NCI-H82 treated with DMSO at 0.1 percent for 48 hours (cell line): Measurements from ENCODE around the gene PNLIPRP2.

Source experiments
- DNase-seq: peaks from one replicate; lab custom pipeline; 2025; ENCODE audit not compliant: unreplicated experiment; lab: John Stamatoyannopoulos, UW

Gene PNLIPRP2

DNA sequence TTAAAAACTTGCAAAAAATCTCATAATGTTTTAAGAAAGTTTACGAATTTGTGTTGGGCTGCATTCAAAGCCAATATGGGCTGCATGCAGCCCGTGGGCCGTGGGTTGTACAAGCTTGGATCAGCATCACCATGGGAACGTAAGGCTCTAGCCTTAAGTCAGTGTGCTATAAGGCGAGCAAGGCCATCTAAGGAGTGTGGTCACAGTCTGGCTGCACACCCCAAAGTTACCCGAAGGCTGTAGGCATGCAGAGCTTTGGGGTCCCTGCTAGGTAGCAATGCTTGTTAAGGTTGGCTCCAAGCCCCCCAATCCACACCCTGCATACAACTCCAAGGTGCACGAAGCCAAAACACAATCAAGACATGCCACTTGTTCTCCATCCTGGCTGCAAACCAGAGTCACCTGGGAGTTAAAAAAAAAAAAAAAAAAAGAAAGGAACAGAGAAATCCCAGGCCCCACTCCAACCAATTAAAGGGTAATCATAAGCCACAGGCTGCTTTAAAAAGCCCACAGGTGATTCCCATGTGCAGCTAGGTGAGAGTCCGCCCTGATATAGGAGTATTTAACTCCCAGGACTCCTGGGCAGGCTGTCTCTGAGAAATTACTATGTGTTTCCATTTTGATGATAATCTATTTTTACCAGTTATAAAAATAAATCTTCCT, 8.5 kb upstream of the PNLIPRP2 start:
- no peak for DNase-seq

DNA sequence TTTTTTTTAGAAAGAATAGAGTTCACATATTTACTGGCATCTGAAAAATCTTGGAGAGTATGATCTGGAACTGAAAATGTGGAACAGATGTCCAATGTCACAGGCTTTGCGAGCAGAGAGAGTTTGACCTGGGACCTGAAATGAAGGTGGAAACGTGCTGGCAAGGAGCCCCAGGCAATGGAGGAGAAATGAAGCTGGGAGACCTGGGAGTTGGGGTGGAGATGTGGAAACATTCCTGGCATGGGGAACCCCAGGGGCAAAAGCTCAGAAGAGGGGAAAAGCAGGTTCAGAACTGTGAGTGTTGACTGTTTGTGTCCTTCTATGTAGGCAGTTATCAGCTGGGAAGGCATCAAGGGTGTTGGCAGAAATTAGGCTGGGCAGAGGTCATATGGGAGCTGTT, 7.3 kb upstream of the PNLIPRP2 start:
- DNase-seq = no peak

DNA sequence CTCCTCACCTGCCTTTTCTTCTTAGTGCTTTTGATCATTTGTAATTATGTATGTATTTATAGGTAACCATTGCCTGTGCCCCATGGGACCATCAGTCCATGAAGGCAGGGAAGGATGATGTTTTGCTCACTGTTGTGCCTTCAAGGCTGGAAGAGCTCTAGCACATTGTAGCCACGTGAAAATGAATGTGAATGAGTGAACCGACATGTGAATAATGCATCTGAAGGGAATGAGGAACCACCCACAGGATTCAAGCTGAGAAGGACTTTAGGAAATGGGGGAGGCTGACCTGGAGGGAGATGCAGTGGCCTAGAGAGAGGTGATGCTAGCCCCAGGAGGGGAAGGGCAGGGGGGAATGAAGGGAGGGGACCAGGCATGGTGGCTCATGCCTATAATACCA, 6.0 kb upstream of the PNLIPRP2 start:
- no peak for DNase-seq

DNA sequence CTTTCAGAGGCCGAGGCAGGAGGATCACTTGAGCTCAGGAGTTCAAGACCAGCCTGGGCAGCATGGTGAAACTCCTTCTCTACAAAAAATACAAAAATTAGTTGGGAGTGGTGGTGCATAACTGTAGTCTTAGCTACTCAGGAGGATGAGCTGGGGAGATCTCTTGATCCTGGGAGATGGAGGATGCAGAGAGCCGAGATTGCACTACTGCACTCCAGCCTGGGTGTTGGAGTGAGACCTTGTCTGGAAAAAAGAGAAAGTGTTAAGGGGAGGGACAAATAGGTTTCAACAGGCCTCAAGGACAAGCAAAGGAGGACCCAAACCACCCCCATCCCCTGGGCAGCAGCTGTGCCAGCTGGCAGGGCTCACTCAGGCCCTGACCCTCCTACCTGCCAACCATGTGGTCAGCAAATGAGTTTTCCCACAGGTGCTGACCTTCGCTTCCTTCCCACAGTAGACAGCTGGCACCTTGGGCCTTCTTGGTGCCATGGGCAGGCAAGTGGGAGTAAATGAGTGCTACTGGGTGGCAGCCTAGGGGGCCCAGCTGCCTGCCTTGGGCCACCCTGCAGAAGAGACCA, 5.5 kb upstream of the PNLIPRP2 start:
- DNase-seq = no peak

DNA sequence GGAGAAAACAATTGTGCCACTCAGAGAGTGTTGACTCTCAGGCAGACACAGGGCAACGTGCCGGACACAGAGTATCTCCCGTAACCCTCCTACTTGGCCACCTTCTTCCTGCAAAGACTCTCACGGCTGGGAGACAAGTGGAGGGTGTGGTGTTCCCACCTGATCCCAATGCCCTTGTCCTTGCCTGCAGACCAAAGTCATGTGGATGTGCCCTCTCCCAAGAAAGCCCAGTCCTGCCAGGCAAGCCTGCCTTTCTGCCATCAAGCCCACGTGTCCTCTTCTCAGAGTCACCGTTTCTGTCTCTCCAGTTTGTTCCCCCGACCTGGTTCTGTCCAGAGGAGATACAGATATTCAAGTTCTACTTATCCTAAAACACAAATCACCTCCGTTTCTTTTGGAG, 723 bp downstream of the PNLIPRP2 start:
- no peak for DNase-seq

DNA sequence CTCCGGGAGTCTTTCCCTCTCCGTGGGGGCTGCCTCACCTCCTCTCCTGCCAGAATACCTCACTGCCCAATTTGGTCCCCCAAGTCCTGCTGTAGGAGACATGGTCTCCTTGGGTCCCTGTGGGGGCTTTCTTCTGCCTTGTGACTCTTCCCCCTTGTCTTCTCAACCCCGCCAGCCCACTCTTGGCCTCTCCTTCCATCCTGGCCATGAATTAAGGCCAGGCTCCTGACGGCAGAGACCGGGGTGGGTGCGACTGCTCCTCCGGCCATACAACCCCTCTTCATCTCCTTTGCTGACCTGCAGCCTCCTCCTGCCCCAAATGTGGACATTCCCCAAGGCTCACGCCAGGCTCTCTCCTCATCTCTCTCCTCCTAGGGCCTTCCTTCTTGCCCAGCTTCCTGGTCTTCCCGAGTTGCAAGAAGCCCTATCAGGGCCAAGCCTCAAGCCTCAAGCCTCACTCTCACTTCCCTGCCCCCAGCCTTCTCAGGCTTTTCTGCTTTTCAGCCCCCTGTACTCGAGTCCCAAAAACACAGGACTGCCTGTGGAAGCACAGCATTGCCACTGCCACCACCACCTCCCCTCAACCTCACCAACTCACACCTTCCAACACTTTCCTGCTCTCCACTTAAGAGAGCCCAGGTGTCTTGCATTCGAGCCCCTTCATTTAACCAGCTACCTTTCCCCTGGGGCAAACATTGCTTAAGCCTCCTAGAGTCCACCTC, 1.3 kb downstream of the PNLIPRP2 start:
- DNase-seq = no peak

DNA sequence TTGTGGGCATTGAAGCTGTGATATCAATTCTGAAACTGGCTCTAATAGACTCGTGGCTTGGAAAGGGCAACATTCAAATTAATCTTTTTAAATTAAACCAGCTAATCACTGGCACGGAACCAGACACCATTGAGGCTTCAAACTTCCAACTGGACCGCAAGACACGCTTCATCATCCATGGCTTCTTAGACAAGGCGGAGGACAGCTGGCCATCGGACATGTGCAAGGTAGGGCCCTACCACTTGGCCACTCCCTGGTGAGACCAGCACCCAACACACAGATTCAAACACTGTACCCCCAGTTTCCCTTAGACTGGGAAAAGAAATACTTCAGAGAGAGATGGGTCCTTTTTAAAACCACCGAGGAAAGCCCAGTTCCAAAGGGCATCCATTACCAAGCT, 5.1 kb downstream of the PNLIPRP2 start:
- no peak for DNase-seq

DNA sequence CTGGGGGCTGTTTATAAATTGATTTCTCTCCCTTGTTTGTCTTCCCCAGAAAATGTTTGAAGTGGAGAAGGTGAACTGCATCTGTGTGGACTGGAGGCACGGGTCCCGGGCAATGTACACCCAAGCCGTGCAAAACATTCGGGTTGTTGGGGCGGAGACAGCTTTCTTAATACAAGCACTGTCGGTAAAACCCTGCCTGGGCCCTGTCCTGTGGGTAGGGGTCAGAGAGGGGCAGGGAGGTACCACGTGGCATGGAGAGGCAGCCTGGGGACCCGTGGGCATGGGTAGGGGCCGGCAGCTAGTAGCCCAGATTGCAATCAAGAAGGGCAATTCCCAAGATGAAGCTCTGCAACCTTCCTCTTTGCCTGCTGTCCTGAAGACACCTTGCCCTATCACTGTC, 6.1 kb downstream of the PNLIPRP2 start:
- no peak for DNase-seq

DNA sequence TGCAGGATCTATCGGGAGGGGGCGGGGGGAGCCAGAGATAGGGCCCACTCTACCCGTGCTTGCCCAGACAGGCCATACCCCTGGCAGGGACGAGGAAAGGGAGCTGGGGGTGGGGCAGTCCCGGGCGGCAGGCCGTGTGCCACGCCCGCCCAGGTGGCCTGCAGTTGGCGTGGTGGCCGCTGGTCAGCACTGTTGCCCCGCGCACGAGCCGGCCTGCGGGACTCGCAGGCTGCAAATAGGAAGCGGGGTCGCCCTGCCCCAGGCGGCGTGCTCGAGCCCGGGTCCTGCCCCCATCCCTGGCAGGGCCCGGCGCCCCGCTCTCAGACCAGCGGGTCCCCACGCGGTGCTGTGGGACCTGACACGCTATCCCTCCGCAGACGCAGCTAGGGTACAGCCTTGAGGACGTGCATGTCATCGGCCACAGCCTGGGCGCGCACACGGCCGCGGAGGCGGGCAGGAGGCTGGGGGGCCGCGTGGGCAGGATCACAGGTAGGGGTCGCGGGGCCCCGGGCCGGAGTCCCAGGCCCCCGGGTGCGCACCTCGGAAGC, 6.7 kb downstream of the PNLIPRP2 start:
- DNase-seq = no peak

DNA sequence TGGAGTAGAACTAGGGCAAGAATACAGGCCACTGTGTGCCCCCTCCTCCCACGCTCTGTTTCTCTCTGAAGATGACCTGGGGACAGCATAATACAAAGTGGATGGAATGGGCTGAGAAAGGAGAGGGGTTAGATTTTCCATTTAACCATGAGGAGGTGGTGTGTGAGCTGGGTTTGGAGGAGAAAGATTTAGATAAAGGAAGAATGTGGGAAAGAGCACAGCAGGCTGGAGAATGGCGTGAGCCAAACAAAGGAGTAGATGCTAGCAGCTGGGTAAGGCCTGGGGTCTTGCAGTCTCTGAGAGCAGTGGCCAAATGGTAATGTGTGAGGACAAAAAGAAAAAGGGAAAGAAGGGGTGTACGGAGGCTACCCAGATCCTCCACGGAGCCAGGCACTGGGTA, 8.6 kb downstream of the PNLIPRP2 start:
- no peak for DNase-seq

DNA sequence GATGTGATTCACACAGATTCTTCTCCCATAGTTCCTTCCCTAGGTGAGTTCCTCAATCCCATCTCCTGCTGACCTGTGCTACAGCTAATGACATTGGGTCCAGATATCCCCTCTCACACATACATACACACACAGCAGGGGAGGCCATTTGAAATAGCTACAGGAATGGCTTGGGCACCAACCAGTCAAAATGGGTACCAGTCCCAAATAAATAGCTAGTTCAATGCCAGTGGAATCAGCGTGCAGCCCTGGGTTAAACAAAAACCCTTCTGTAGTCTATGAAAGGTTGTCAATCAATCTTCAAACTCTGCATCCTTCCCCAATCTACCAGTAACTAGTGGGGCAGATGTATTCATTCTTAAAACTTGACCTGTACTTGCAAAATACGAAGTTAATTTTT, 9.3 kb downstream of the PNLIPRP2 start:
- no peak for DNase-seq

DNA sequence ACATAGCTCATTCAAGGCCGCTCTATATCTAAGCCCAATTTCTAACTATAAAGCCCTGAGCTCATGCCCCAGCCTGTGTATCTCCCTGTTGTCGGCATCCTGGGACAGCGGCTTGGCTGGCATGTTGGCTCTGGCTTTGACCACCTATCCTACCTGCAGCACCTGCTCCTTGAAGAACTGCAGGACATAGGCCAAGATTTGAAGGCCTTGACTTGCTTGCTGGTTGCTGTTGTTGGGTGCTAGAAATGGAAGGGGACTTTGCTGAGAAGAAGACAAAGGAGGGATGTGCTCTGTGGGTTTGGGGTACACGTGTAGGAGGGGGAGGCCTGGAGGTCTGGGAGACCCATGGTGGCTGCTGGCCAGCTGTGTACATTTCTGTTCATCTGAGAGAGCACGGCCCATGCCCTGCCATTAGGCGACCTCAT, 11.1 kb downstream of the PNLIPRP2 start:
- DNase-seq = no peak

DNA sequence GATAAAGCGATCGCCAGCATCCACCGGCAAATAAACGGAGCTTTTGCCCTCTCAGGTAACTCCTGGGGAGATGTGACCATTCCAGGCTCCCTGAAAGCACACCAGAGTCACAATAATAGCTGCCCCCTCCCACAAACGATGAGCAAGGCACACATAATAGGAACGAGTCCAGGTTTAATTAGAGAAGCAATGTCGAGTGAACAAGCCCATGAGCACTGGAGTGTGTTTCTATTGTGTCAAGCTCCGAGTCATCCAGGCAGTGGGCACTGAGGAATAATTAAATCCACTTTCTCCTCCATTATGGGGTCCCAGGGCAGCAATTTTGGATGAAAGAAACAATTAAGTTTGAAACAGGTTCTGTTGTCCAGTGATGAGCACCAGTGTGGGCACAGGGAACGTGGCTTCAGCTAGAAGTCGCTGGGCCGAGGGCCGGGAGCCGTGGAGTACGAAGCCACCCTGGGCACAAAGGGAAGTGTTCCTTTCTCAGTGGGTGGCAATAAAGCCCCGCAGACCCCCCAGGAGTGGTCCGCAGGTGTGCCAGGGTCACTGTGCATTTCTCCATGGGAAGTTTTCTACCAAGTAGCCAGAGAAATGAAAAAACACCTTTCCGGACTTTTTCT, 12.0 kb downstream of the PNLIPRP2 start:
- no peak for DNase-seq

DNA sequence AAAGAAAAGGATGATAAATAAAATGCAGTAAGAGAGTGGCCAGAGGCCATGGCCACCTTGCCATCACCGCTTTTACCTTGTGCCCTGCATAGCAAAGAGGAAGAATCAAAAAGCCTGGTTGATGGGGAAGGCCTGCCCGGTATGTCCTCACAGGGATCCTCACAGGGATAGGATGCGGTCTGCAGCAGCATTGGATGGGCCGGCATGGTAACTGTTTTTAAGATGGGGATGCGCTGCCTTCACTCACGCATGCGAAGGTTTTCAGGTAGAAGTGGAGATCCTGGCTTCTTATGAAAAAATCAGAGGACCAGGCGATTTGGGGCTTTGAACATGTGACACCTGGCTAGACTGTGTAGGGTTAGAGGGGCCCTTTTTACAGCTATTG, 12.5 kb downstream of the PNLIPRP2 start:
- DNase-seq = no peak

DNA sequence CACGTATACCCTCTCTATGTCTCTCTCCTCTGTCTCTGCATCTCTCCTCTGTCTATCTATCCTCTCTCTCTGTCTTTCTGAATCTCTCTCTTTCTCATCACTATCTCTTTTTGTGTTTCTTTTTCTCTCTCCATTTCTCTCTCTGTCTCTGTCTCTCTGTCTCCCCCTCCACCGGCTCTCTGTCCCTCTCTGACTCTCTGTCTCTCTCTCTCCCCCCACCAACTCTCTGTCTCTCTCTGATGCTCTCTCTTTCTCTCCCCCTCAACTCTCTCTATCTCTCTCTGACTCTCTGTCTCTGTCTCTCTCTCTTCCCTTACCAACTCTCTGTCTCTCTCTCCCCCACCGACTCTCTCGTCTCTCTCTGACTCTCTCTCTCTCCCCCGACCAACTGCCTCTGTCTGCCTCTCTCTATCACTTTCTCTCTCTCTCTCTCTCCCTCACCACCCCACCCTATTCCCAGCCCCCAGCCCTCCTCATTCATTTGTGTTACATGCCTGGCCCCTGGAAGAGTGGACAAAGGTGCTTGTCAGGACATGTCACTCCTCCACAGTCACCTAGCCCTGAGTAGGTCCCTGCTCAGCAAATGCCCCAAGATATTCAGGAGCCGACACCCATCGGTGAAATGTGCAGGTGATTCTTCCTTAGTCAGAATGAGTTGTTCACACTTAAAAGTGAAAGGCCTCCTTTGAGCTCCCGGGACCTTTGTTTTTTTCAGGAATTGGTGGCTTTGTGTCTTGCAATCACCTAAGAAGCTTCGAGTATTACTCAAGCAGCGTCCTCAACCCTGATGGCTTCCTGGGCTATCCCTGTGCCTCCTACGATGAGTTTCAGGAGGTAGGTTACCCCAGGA, 13.6 kb downstream of the PNLIPRP2 start:
- DNase-seq = no peak

DNA sequence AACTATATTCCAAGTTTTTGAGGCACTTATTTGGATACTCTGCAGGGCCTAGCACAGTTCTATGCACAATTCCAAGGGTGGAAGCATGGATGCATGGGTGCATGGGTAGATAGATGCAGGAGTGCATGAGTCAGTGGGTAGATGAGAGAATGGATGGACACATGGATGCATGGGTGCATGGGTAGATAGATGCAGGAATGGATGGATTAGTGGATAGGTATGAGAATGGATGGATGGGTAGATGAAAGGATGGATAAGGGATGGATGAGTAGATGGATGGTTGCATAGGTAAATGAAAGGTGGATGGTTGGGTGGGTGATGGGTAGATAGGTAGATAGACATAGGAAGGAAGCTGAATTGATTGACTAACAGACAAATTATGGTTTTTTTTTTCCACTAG, 15.6 kb downstream of the PNLIPRP2 start:
- no peak for DNase-seq

DNA sequence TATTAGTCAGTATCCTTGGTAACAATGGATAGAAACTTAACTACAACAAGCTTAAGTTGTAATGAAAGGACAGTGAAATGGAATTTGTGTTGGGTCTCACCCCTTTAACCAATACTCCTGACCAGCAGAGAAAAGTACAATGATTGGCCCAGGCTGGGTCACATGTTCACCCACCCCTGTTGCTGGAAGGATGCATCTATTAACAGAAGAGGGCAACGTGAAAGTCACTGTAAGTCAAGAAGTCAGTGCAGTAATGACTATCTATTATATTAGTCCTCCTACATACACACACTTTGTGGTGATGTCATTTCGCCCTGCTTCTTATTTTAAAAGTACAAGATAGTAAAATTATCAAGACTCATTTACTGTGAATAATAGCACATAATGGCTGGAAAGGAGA, 16.2 kb downstream of the PNLIPRP2 start:
- DNase-seq = no peak

DNA sequence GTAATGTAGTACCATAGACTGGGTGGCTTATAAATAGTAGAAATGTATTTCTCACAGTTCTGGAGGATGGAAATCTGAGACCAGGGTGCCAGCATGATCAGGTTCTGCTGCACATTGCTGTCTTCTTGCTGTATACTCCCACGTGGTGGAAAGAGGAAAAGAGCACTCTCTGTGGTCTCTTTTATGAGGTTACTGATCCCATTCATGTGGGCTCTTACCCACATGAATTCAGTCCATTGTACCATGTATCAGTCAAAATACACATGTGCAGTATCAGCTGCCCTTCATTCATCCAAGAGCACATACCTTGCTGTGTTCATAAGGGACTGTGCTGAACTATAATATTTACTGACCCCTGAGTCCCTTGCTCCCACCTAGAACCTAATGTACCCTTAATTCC, 17.1 kb downstream of the PNLIPRP2 start:
- DNase-seq = no peak

DNA sequence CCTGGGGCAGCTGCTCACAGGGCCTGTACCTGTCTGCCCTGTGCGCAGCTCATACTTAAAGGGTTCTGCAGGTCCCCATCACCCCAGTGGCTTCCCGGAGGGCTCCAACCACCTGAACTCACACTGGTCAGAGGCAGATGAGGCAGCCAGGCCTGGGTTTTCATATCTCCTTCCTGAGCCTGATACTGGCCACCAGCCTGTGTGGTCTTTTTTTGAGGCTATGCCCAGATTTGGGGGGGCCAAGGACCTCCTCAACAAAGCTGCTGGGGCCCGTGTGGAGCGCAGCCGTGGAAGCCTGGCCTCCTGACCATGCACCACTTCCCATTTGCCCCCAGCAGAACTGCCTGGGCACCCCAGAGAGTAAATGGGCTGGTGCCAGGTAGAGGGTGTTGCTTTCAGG, 25.7 kb downstream of the PNLIPRP2 start:
- no peak for DNase-seq

DNA sequence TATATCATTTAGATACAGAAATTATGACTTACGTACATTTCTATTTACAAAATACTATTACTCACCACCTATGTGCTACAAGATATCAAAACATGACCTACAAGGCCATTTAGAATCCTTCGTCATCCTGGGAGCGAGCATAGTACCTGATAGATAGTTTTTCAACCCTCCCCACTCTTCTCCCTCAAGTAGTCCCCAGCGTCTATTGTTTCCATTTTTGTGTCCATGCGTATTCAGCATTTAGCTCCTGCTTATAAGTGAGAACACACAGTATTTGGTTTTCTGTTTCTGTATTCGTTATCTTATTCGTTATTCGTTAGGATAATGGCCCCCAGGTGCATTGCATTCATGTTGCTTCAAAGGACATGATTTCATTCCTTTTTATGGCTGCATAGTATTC, 28.1 kb downstream of the PNLIPRP2 start:
- no peak for DNase-seq

DNA sequence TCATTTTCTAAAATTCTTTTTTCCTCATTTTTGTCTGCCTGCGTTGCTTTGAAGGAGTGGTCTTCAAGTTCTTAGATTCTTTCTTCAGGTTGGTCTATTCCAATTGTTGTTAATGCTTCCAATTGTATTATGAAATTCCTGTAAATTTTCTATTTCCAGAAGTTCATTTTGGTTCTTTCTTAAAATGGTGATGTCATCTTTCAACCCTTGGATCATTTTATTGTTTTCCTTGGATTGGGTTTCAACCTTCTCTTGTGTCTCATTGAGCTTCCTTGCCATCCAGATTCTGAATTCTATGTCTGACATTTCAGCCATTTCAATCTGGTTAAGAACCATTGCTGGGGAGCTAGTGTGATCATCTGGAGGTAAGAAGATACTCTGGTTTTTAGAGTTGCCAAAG, 33.1 kb downstream of the PNLIPRP2 start:
- DNase-seq = no peak
